Skeletal muscle tissue (tissue), 4 donors: Measurements from ENCODE around the gene ZSCAN29. TPM values are rescaled to one million over a fixed set of nuclear protein-coding genes. Genes with fewer than 3 reads are reported as not detected.
A peak's percentile ranks its signal among the peaks of the same experiment; 100 is the strongest.

Experiments used
- H3K27ac ChIP-seq: one replicate; pipeline ENCODE4 v1.7.0; 2013; ENCODE audit warnings: mild to moderate bottlenecking, low read depth, low read length, inconsistent platforms
- H3K27me3 ChIP-seq, 3 donors: one replicate each; pipeline ENCODE4 v1.7.0; 2013; ENCODE audit warnings: low read length in 3 of 3; ENCODE audit not compliant: control insufficient read depth in 3 of 3, insufficient read depth in 3 of 3
- H3K36me3 ChIP-seq, 3 donors: one replicate each; pipeline ENCODE4 v1.7.0; 2013; ENCODE audit warnings: low read length in 3 of 3; ENCODE audit not compliant: control insufficient read depth in 3 of 3, insufficient read depth in 3 of 3
- H3K4me1 ChIP-seq, 3 donors: one replicate each; pipeline ENCODE4 v1.7.0; 2013; ENCODE audit warnings: low read length in 3 of 3, mild to moderate bottlenecking in 3 of 3; ENCODE audit not compliant: control insufficient read depth in 3 of 3, insufficient read depth in 3 of 3
- H3K4me3 ChIP-seq, 3 donors: one replicate each; pipeline ENCODE4 v1.7.0; 2013; ENCODE audit warnings: low read length in 3 of 3
- H3K9ac ChIP-seq, 3 donors: one replicate each; pipeline ENCODE4 v1.7.0; 2013; ENCODE audit warnings: low read length in 3 of 3, mild to moderate bottlenecking in 3 of 3, moderate library complexity in 2 of 3, low read depth in 1 of 3
- H3K9me3 ChIP-seq, 3 donors: one replicate each; pipeline ENCODE4 v1.7.0; 2013; ENCODE audit warnings: low read length in 3 of 3; ENCODE audit not compliant: control insufficient read depth in 3 of 3
- total RNA-seq: library from RNA; depleted of rRNA; stranded (reverse); fragments of >200 nt; gene quantifications from one replicate; pipeline ENCODE4 v1.2.3, GENCODE V29; 2014
- donor health status: Osteomylitis.

ZSCAN29 gene
- total RNA-seq, 1 donor from 2014 or later, result 28.7 TPM

GRCh38 chr15:43352693-43353382 lies 18.0 kb downstream of the ZSCAN29 start:
- Histone ChIP-seq H3K9me3 (no peaks in the 10 kb centered on the region), H3K36me3 (peaks cover 5 to 30% (median 17%) of the 10 kb centered on the region in 3 donors), H3K9ac (peak overlapping the region in 2 of 3 donors; percentile 9 to 54), H3K27ac (peak overlapping the region; percentile 78), H3K4me3 (no peak overlapping the region), H3K4me1 (peaks cover 0 to 8% (median 4%) of the 10 kb centered on the region in 3 donors), H3K27me3 (no peaks in the 10 kb centered on the region)

GRCh38 chr15:43347114-43347513 lies 23.7 kb downstream of the ZSCAN29 start:
- no peak overlapping the region for H3K27ac ChIP-seq

GRCh38 chr15:43346305-43346704 lies 24.5 kb downstream of the ZSCAN29 start:
- no peaks in the 10 kb centered on the region for H3K9me3 ChIP-seq
- H3K36me3 ChIP-seq, result peaks cover 16 to 53% (median 39%) of the 10 kb centered on the region in 3 donors
- H3K4me3 ChIP-seq, result no peak overlapping the region
- no peak overlapping the region for H3K27ac ChIP-seq
- no peak overlapping the region for H3K9ac ChIP-seq
- H3K27me3 ChIP-seq, result no peaks in the 10 kb centered on the region
- H3K4me1 ChIP-seq, result no peaks in the 10 kb centered on the region

More at GRCh38 chr15:43347114-43347513, 23.7 kb downstream of the ZSCAN29 start:
- Histone ChIP-seq H3K4me3 (no peak overlapping the region), H3K9me3 (no peaks in the 10 kb centered on the region), H3K9ac (no peak overlapping the region), H3K27me3 (no peaks in the 10 kb centered on the region), H3K4me1 (no peaks in the 10 kb centered on the region), H3K36me3 (peaks cover 16 to 58% (median 40%) of the 10 kb centered on the region in 3 donors)

- Histone ChIP-seq H3K4me1 (peaks cover 30 to 47% (median 34%) of the 10 kb centered on the region in 3 donors), H3K9me3 (no peaks in the 10 kb centered on the region), H3K27ac (peak overlapping the region; percentile 92), H3K27me3 (no peaks in the 10 kb centered on the region), H3K4me3 (peak overlapping the region; percentile 95 to 98 (median 95)), H3K36me3 (peaks cover 0 to 9% (median under 1%) of the 10 kb centered on the region in 3 donors), H3K9ac (peak overlapping the region; percentile 92 to 94 (median 93))
Measured at GRCh38 chr15:43330780-43331087, 40.1 kb downstream of the ZSCAN29 start.

- Histone ChIP-seq H3K27me3 (no peaks in the 10 kb centered on the region), H3K4me1 (peaks cover 30 to 51% (median 34%) of the 10 kb centered on the region in 3 donors), H3K4me3 (peak within 1 kb of the TSS; percentile 95 to 98 (median 95)), H3K9ac (peak within 1 kb of the TSS; percentile 92 to 94 (median 93)), H3K36me3 (peaks cover 0 to 8% (median 0%) of the 10 kb centered on the region in 3 donors), H3K9me3 (no peaks in the 10 kb centered on the region), H3K27ac (peak within 1 kb of the TSS; percentile 92)
Measured at GRCh38 chr15:43329960-43330779, 40.7 kb downstream of the ZSCAN29 start, which contains the start of gene LCMT2. Gene LCMT2 (minus strand): TSS chr15:43330573. CDS start chr15:43330489, 84 bp downstream.

GRCh38 chr15:43329217-43329959 lies 41.5 kb downstream of the ZSCAN29 start:
- H3K9ac ChIP-seq, result peak overlapping the region; percentile 92 to 94 (median 93)
- H3K36me3 ChIP-seq, result peaks cover 0 to 8% (median 0%) of the 10 kb centered on the region in 3 donors
- H3K4me1 ChIP-seq, result peaks cover 30 to 51% (median 34%) of the 10 kb centered on the region in 3 donors
- no peaks in the 10 kb centered on the region for H3K9me3 ChIP-seq
- H3K27me3 ChIP-seq, result no peaks in the 10 kb centered on the region
- H3K27ac ChIP-seq, result peak overlapping the region; percentile 92
- peak overlapping the region; percentile 95 to 98 (median 95) for H3K4me3 ChIP-seq

- Histone ChIP-seq H3K9ac (no peak overlapping the region), H3K9me3 (no peaks in the 10 kb centered on the region), H3K27me3 (no peaks in the 10 kb centered on the region), H3K36me3 (peaks cover 0 to 6% (median 0%) of the 10 kb centered on the region in 3 donors), H3K27ac (no peak overlapping the region), H3K4me1 (peaks cover 29 to 41% (median 30%) of the 10 kb centered on the region in 3 donors), H3K4me3 (no peak overlapping the region)
Measured at GRCh38 chr15:43325039-43325684, 45.7 kb downstream of the ZSCAN29 start.

GRCh38 chr15:43318990-43319771 lies 51.7 kb downstream of the ZSCAN29 start:
- Histone ChIP-seq H3K27ac (no peak overlapping the region), H3K9ac (no peak overlapping the region), H3K4me1 (no peaks in the 10 kb centered on the region), H3K27me3 (no peaks in the 10 kb centered on the region), H3K4me3 (no peak overlapping the region), H3K36me3 (no peaks in the 10 kb centered on the region), H3K9me3 (no peaks in the 10 kb centered on the region)
